ENCODE data around the gene PSMD2.

PSMD2 gene

GRCh38 chr3:184344579-184345316 lies 45.7 kb downstream of the PSMD2 start:
- Mint-ChIP-seq H3K27ac (no peak overlapping the region), H3K9me3 (no peaks in the 10 kb centered on the region), H3K36me3 (ENCODE audit: low read depth) (peaks cover 76% of the 10 kb centered on the region), H3K4me3 (no peak overlapping the region), H3K4me1 (ENCODE audit: low read depth) (peaks cover 33% of the 10 kb centered on the region), H3K27me3 (no peaks in the 10 kb centered on the region)
- intact Hi-C loops (cut with micrococcal nuclease) = no loop called here

GRCh38 chr3:184345317-184346144 lies 46.5 kb downstream of the PSMD2 start:
- Mint-ChIP-seq H3K36me3 (ENCODE audit: low read depth) (peaks cover 74% of the 10 kb centered on the region), H3K4me1 (ENCODE audit: low read depth) (peaks cover 26% of the 10 kb centered on the region), H3K4me3 (no peak overlapping the region), H3K27ac (peak overlapping the region; percentile 17), H3K9me3 (no peaks in the 10 kb centered on the region), H3K27me3 (no peaks in the 10 kb centered on the region)
- intact Hi-C loops (cut with micrococcal nuclease) = no loop called here

- Mint-ChIP-seq H3K27me3 (no peaks in the 10 kb centered on the region), H3K4me3 (no peak overlapping the region), H3K4me1 (ENCODE audit: low read depth) (peaks cover 16% of the 10 kb centered on the region), H3K36me3 (ENCODE audit: low read depth) (peaks cover 63% of the 10 kb centered on the region), H3K9me3 (no peaks in the 10 kb centered on the region), H3K27ac (no peak overlapping the region)
- intact Hi-C loops (cut with micrococcal nuclease) = no loop called here
Observed at GRCh38 chr3:184346480-184347190, 47.6 kb downstream of the PSMD2 start.

GRCh38 chr3:184347321-184348056 lies 48.4 kb downstream of the PSMD2 start:
- intact Hi-C loops (cut with micrococcal nuclease) = no loop called here
- no peaks in the 10 kb centered on the region for H3K27me3 Mint-ChIP-seq
- no peak overlapping the region for H3K27ac Mint-ChIP-seq
- H3K9me3 Mint-ChIP-seq = no peaks in the 10 kb centered on the region
- peaks cover 16% of the 10 kb centered on the region for H3K4me1 Mint-ChIP-seq (ENCODE audit: low read depth)
- peaks cover 63% of the 10 kb centered on the region for H3K36me3 Mint-ChIP-seq (ENCODE audit: low read depth)
- no peak overlapping the region for H3K4me3 Mint-ChIP-seq

- peaks cover 60% of the 10 kb centered on the region for H3K36me3 Mint-ChIP-seq (ENCODE audit: low read depth)
- no peaks in the 10 kb centered on the region for H3K27me3 Mint-ChIP-seq
- H3K4me3 Mint-ChIP-seq = no peak overlapping the region
- no peaks in the 10 kb centered on the region for H3K9me3 Mint-ChIP-seq
- H3K4me1 Mint-ChIP-seq (ENCODE audit: low read depth) = peaks cover 16% of the 10 kb centered on the region
- intact Hi-C loops (cut with micrococcal nuclease) = no loop called here
- H3K27ac Mint-ChIP-seq = no peak overlapping the region
Observed at GRCh38 chr3:184348057-184348382, 49.0 kb downstream of the PSMD2 start.

- intact Hi-C loops (cut with micrococcal nuclease) = no loop called here
- Mint-ChIP-seq H3K36me3 (ENCODE audit: low read depth) (peaks cover 42% of the 10 kb centered on the region), H3K4me1 (ENCODE audit: low read depth) (peaks cover 21% of the 10 kb centered on the region), H3K27ac (no peak overlapping the region), H3K9me3 (no peaks in the 10 kb centered on the region), H3K4me3 (no peak overlapping the region), H3K27me3 (no peaks in the 10 kb centered on the region)
Observed at GRCh38 chr3:184349563-184350470, 50.8 kb downstream of the PSMD2 start.

GRCh38 chr3:184350618-184351017 lies 51.6 kb downstream of the PSMD2 start:
- no peak overlapping the region for H3K27ac Mint-ChIP-seq
- H3K4me1 Mint-ChIP-seq (ENCODE audit: low read depth) = peaks cover 16% of the 10 kb centered on the region
- H3K9me3 Mint-ChIP-seq = no peaks in the 10 kb centered on the region
- H3K4me3 Mint-ChIP-seq = no peak overlapping the region
- intact Hi-C loops (cut with micrococcal nuclease) = no loop called here
- no peaks in the 10 kb centered on the region for H3K27me3 Mint-ChIP-seq
- H3K36me3 Mint-ChIP-seq (ENCODE audit: low read depth) = peaks cover 34% of the 10 kb centered on the region

- Mint-ChIP-seq H3K4me1 (ENCODE audit: low read depth) (peaks cover 12% of the 10 kb centered on the region), H3K9me3 (no peaks in the 10 kb centered on the region), H3K36me3 (ENCODE audit: low read depth) (peaks cover 24% of the 10 kb centered on the region), H3K27me3 (no peaks in the 10 kb centered on the region), H3K4me3 (no peak overlapping the region), H3K27ac (no peak overlapping the region)
- intact Hi-C loops (cut with micrococcal nuclease) = no loop called here
Observed at GRCh38 chr3:184351511-184352148, 52.6 kb downstream of the PSMD2 start.

- no peak overlapping the region for H3K4me3 Mint-ChIP-seq
- H3K27me3 Mint-ChIP-seq = no peaks in the 10 kb centered on the region
- peaks cover 12% of the 10 kb centered on the region for H3K4me1 Mint-ChIP-seq (ENCODE audit: low read depth)
- no peaks in the 10 kb centered on the region for H3K9me3 Mint-ChIP-seq
- H3K27ac Mint-ChIP-seq = no peak overlapping the region
- intact Hi-C loops (cut with micrococcal nuclease) = no loop called here
- peaks cover 17% of the 10 kb centered on the region for H3K36me3 Mint-ChIP-seq (ENCODE audit: low read depth)
Observed at GRCh38 chr3:184352149-184352785, 53.2 kb downstream of the PSMD2 start.

GRCh38 chr3:184352897-184353545 lies 54.0 kb downstream of the PSMD2 start:
- intact Hi-C loops (cut with micrococcal nuclease) = no loop called here
- Mint-ChIP-seq H3K36me3 (ENCODE audit: low read depth) (peaks cover 11% of the 10 kb centered on the region), H3K27ac (no peak overlapping the region), H3K27me3 (no peaks in the 10 kb centered on the region), H3K9me3 (no peaks in the 10 kb centered on the region), H3K4me1 (ENCODE audit: low read depth) (peaks cover 5% of the 10 kb centered on the region), H3K4me3 (no peak overlapping the region)

GRCh38 chr3:184353546-184353941 lies 54.5 kb downstream of the PSMD2 start:
- Mint-ChIP-seq H3K27ac (no peak overlapping the region), H3K4me1 (ENCODE audit: low read depth) (peaks cover 5% of the 10 kb centered on the region), H3K4me3 (no peak overlapping the region), H3K27me3 (no peaks in the 10 kb centered on the region), H3K36me3 (ENCODE audit: low read depth) (peaks cover 11% of the 10 kb centered on the region), H3K9me3 (no peaks in the 10 kb centered on the region)
- intact Hi-C loops (cut with micrococcal nuclease) = no loop called here
